ENCODE data around the gene CDH4. TPM values are rescaled to one million over a fixed set of nuclear protein-coding genes. Genes with fewer than 3 reads are reported as not detected.

The CDH4 gene
- total RNA-seq, 1 experiment from 2014 or later, result 5.3 TPM

DNA sequence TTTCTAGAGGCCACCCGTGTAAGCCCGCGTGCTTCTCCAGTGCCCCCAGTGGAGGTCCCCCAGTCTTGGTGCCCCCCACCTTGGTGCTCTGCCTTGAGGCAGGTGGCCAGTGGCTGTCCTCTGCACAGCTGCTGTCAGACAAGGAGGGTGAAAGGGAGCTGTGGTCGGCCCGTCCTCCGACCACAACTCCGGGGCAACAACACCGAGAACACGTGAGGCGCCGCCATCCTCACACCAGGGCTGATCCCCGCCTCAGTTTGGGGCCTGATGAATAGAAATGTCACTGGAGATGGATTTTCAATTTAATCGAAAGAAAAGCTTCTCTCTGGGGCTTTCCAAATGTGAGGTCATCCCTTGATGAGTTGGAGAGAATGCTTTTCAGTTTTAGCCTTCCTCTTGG is 304.6 kb downstream of the CDH4 start (continued):
- TF ChIP-seq, protein P1, sequence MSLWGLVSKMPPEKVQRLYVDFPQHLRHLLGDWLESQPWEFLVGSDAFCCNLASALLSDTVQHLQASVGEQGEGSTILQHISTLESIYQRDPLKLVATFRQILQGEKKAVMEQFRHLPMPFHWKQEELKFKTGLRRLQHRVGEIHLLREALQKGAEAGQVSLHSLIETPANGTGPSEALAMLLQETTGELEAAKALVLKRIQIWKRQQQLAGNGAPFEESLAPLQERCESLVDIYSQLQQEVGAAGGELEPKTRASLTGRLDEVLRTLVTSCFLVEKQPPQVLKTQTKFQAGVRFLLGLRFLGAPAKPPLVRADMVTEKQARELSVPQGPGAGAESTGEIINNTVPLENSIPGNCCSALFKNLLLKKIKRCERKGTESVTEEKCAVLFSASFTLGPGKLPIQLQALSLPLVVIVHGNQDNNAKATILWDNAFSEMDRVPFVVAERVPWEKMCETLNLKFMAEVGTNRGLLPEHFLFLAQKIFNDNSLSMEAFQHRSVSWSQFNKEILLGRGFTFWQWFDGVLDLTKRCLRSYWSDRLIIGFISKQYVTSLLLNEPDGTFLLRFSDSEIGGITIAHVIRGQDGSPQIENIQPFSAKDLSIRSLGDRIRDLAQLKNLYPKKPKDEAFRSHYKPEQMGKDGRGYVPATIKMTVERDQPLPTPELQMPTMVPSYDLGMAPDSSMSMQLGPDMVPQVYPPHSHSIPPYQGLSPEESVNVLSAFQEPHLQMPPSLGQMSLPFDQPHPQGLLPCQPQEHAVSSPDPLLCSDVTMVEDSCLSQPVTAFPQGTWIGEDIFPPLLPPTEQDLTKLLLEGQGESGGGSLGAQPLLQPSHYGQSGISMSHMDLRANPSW (CRISPR knock-in tag; conservative IDR thresholded peaks at IDR 0.05; ENCODE audit: low read depth), result no peak
- TF ChIP-seq ZNF317 (CRISPR knock-in tag; IDR thresholded peaks at IDR 0.05; ENCODE audit: borderline replicate concordance, low read depth) (no peak), JUN (CRISPR knock-in tag; IDR thresholded peaks at IDR 0.05) (no peak), ERG (CRISPR knock-in tag; IDR thresholded peaks at IDR 0.05) (no peak), ZNF121 (CRISPR knock-in tag; IDR thresholded peaks at IDR 0.05) (no peak), ZNF425 (CRISPR knock-in tag; conservative IDR thresholded peaks at IDR 0.05) (no peak), ELF4 (CRISPR knock-in tag; IDR thresholded peaks at IDR 0.05; ENCODE audit: low read depth) (no peak), ZNF138 (CRISPR knock-in tag; conservative IDR thresholded peaks at IDR 0.05) (no peak)
- TF ChIP-seq, protein P2, sequence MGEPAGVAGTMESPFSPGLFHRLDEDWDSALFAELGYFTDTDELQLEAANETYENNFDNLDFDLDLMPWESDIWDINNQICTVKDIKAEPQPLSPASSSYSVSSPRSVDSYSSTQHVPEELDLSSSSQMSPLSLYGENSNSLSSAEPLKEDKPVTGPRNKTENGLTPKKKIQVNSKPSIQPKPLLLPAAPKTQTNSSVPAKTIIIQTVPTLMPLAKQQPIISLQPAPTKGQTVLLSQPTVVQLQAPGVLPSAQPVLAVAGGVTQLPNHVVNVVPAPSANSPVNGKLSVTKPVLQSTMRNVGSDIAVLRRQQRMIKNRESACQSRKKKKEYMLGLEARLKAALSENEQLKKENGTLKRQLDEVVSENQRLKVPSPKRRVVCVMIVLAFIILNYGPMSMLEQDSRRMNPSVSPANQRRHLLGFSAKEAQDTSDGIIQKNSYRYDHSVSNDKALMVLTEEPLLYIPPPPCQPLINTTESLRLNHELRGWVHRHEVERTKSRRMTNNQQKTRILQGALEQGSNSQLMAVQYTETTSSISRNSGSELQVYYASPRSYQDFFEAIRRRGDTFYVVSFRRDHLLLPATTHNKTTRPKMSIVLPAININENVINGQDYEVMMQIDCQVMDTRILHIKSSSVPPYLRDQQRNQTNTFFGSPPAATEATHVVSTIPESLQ (CRISPR knock-in tag; IDR thresholded peaks at IDR 0.05), result no peak
- TF ChIP-seq, protein P3, sequence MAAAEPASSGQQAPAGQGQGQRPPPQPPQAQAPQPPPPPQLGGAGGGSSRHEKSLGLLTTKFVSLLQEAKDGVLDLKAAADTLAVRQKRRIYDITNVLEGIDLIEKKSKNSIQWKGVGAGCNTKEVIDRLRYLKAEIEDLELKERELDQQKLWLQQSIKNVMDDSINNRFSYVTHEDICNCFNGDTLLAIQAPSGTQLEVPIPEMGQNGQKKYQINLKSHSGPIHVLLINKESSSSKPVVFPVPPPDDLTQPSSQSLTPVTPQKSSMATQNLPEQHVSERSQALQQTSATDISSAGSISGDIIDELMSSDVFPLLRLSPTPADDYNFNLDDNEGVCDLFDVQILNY (CRISPR knock-in tag; IDR thresholded peaks at IDR 0.05), result no peak

GRCh38 chr20:61557621-61558020 is 305.6 kb downstream of the CDH4 start:
- Mint-ChIP-seq H3K4me3 (no peak overlapping the region), H3K27ac (no peak overlapping the region), H3K4me1 (peaks cover 16% of the 10 kb centered on the region), H3K36me3 (peaks cover 4% of the 10 kb centered on the region), H3K9me3 (peaks cover 16% of the 10 kb centered on the region), H3K27me3 (ENCODE audit: low read depth) (peaks cover 27% of the 10 kb centered on the region)
- ATAC-seq, result no peak
- CTCF ChIA-PET, result no interaction called here
- DNase-seq (ENCODE audit: low spot score), result no peak
- POLR2A ChIA-PET, result interaction anchor here (0.5 to 0.6 kb wide), 2 partner anchors 11 to 136 kb away, joined by 3 to 4 read pairs; no protein-coding TSS in a partner anchor
- no peak for TF ChIP-seq MYBL2 (CRISPR knock-in tag; IDR thresholded peaks at IDR 0.05)
- TF ChIP-seq, protein P2 (CRISPR knock-in tag; IDR thresholded peaks at IDR 0.05), result no peak

DNA sequence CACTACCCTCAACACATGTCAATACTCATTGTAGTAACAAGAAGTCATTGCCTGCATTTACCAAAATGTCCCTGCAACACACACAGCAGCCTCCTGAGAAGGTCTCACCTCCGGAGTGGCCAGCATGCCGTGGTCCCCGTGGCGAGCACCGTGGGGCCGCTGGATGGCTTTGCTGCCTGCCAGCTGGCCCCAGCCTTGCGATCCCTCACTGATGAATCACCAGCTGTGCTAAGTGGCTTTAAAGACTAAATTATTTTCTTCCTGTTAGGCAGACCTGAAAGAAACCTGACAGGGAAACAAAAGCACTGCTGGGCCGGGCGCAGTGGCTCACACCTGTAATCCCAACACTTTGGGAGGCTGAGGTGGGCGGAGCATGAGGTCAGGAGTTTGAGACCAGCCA is 306.7 kb downstream of the CDH4 start:
- ATAC-seq (no peak), DNase-seq (ENCODE audit: low spot score) (no peak)
- no peaks in the 10 kb centered on the region for H3K36me3 Mint-ChIP-seq
- H3K4me1 Mint-ChIP-seq, result peaks cover 22% of the 10 kb centered on the region
- H3K4me3 Mint-ChIP-seq, result no peak overlapping the region
- peaks cover 5% of the 10 kb centered on the region; the same call in 1 of the 2 replicates for H3K9me3 Mint-ChIP-seq
- ChIA-PET CTCF (interaction anchor here (1.4 kb wide), 1 partner anchor 122 kb away, joined by 3 read pairs; no protein-coding TSS in a partner anchor), POLR2A (no interaction called here)
- peaks cover 17% of the 10 kb centered on the region for H3K27me3 Mint-ChIP-seq (ENCODE audit: low read depth)
- H3K27ac Mint-ChIP-seq, result no peak overlapping the region
- no peak for TF ChIP-seq CREM (CRISPR knock-in tag; IDR thresholded peaks at IDR 0.05)
- TF ChIP-seq GTF2I (CRISPR knock-in tag; conservative IDR thresholded peaks at IDR 0.05), result no peak
- no peak for TF ChIP-seq RORB (CRISPR knock-in tag; IDR thresholded peaks at IDR 0.05)
- TF ChIP-seq USF1 (CRISPR knock-in tag; IDR thresholded peaks at IDR 0.05), result no peak
- TF ChIP-seq, protein P3 (CRISPR knock-in tag; IDR thresholded peaks at IDR 0.05), result no peak
- TF ChIP-seq NR2C2 (CRISPR knock-in tag; IDR thresholded peaks at IDR 0.05), result no peak
- no peak for TF ChIP-seq FOXJ3 (CRISPR knock-in tag; IDR thresholded peaks at IDR 0.05; ENCODE audit: borderline replicate concordance)
